Endothelial cell of umbilical vein (primary cell): Measurements from ENCODE around the gene ARHGAP9. TPM values are rescaled to one million over a fixed set of nuclear protein-coding genes. Genes with fewer than 3 reads are reported as not detected.

Experiments used
- BruUV-seq: library from RNA; stranded (reverse); fragments of 400-500 nt; replicated peaks from 2 replicates; lab custom pipeline; 2021; lab: Mats Ljungman, UMichigan
- CTCF ChIA-PET: fragments of 300-600, 350-600 bp; sonication (Branson Sonifier 250); formaldehyde crosslinking; loops from one replicate; lab custom pipeline; 2021; ENCODE audit warnings: antibody characterized with exemption, inconsistent platforms; lab: Charles Lee
- POLR2A ChIA-PET: fragments of 300-600, 350-600 bp; sonication (Branson Sonifier 250); formaldehyde crosslinking; loops from one replicate; lab custom pipeline; 2021; ENCODE audit warnings: antibody characterized with exemption, inconsistent platforms; lab: Charles Lee
- DNase-seq: peaks from one replicate; pipeline ENCODE4 v3.0.0-alpha.2; 2011; ENCODE audit warnings: low read depth, low spot score
- FAIRE-seq: peaks from 2 replicates; lab custom pipeline; 2011; peaks lifted over from hg19 to GRCh38; lab: Jason Lieb, UNC
- H2AFZ ChIP-seq: 2 replicates; pipeline ENCODE4 v1.6.0; 2012; ENCODE audit warnings: low read depth, low read length, control low read depth, inconsistent platforms
- H3K27ac ChIP-seq: 2 replicates; pipeline ENCODE4 v1.5.1; 2011; ENCODE audit warnings: low read depth, mild to moderate bottlenecking, control low read depth, low read length, moderate library complexity; ENCODE audit not compliant: insufficient read depth
- H3K27me3 ChIP-seq, 2 experiments: 2 replicates each; pipeline versions ENCODE4 v1.6.0 to v1.6.1; 2011; ENCODE audit warnings: low read length in 2 of 2, mixed read lengths in 1 of 2; ENCODE audit not compliant: control insufficient read depth in 2 of 2, insufficient read depth in 2 of 2
- H3K36me3 ChIP-seq, 2 experiments: 2 replicates in 1 of 2; 3 replicates in 1 of 2; pipeline ENCODE4 v1.5.1; 2011; ENCODE audit warnings: low read length in 2 of 2, mild to moderate bottlenecking in 1 of 2, moderate library complexity in 1 of 2; ENCODE audit not compliant: control insufficient read depth in 2 of 2, insufficient read depth in 2 of 2; ENCODE audit errors: extremely low read depth in 1 of 2
- H3K4me1 ChIP-seq: 3 replicates; pipeline ENCODE4 v1.5.1; 2011; ENCODE audit warnings: mild to moderate bottlenecking, low read length; ENCODE audit not compliant: control insufficient read depth, insufficient read depth; ENCODE audit errors: extremely low read depth
- H3K4me2 ChIP-seq: 2 replicates; pipeline ENCODE4 v1.6.1; 2011; ENCODE audit warnings: low read length, control low read depth, mixed read lengths; ENCODE audit not compliant: insufficient read depth
- H3K4me3 ChIP-seq, 3 experiments: fragments of 200-600 bp in 1 of 3; sonication (generic), shearing (Covaris generic) in 1 of 3; replicated peaks in 1 of 3; 2 replicates each; pipeline ENCODE4 v1.5.1; 2011 to 2016; ENCODE audit warnings: control low read depth in 3 of 3, low read length in 3 of 3, mild to moderate bottlenecking in 2 of 3, inconsistent platforms in 1 of 3, low read depth in 1 of 3, moderate library complexity in 1 of 3; ENCODE audit not compliant: insufficient read depth in 1 of 3
- H3K79me2 ChIP-seq: 2 replicates; pipeline ENCODE4 v1.6.0; 2012; ENCODE audit warnings: low read length, inconsistent platforms; ENCODE audit not compliant: control insufficient read depth, insufficient read depth
- H3K9ac ChIP-seq: replicated peaks from 2 replicates; pipeline ENCODE3; 2011; ENCODE audit warnings: low read length, control low read depth; ENCODE audit not compliant: insufficient read depth; ENCODE audit errors: extremely low read depth
- H3K9me1 ChIP-seq: replicated peaks from 3 replicates; pipeline ENCODE4 v1.6.0; 2011; ENCODE audit warnings: mild to moderate bottlenecking, low read length; ENCODE audit not compliant: control insufficient read depth, insufficient read depth; ENCODE audit errors: extremely low read depth
- H3K9me3 ChIP-seq: replicated peaks from 2 replicates; pipeline ENCODE4 v1.5.1; 2012; ENCODE audit warnings: low read length, inconsistent platforms; ENCODE audit not compliant: control insufficient read depth, insufficient read depth
- H4K20me1 ChIP-seq: replicated peaks from 2 replicates; pipeline ENCODE3; 2011; ENCODE audit warnings: mild to moderate bottlenecking, low read length; ENCODE audit not compliant: control insufficient read depth, insufficient read depth; ENCODE audit errors: extremely low read depth
- CTCF ChIP-seq, 2 donors: IDR thresholded peaks; 1 replicate in 1 of 2; 2 replicates in 1 of 2; pipeline ENCODE4 v1.5.1; 2011; ENCODE audit warnings: low read length in 2 of 2, mild to moderate bottlenecking in 2 of 2, moderate library complexity in 2 of 2, control low read depth in 1 of 2, inconsistent platforms in 1 of 2, low read depth in 1 of 2; ENCODE audit not compliant: insufficient read depth in 1 of 2; ENCODE audit errors: extremely low read depth in 1 of 2
- EZH2 ChIP-seq: IDR thresholded peaks from 2 replicates; pipeline ENCODE4 v1.6.1; 2012; ENCODE audit warnings: borderline replicate concordance, low read depth, mild to moderate bottlenecking, moderate library complexity, low read length, inconsistent platforms; ENCODE audit not compliant: severe bottlenecking
- FOS ChIP-seq: IDR thresholded peaks from 2 replicates; pipeline ENCODE4 v1.6.1; 2011; ENCODE audit warnings: mild to moderate bottlenecking, low read length, moderate library complexity, borderline replicate concordance; ENCODE audit not compliant: insufficient read depth
- GATA2 ChIP-seq: IDR thresholded peaks from 2 replicates; pipeline ENCODE4 v1.7.0; 2011; ENCODE audit warnings: low read depth, mild to moderate bottlenecking, moderate library complexity, mixed read lengths, low read length; ENCODE audit not compliant: insufficient read length, insufficient read depth
- JUN ChIP-seq: IDR thresholded peaks from 2 replicates; pipeline ENCODE4 v1.6.1; 2011; ENCODE audit warnings: borderline replicate concordance, low read depth; ENCODE audit not compliant: insufficient read length, insufficient read depth
- MAX ChIP-seq: IDR thresholded peaks from 2 replicates; pipeline ENCODE4 v1.6.1; 2011; ENCODE audit not compliant: insufficient read depth, insufficient read length
- MYC ChIP-seq: IDR thresholded peaks from one replicate; pipeline ENCODE4 v1.6.1; 2011; ENCODE audit warnings: mild to moderate bottlenecking, low read depth, low read length
- POLR2A ChIP-seq: IDR thresholded peaks from 2 replicates; pipeline ENCODE4 v1.6.1; 2012; ENCODE audit warnings: low read depth, mild to moderate bottlenecking, control low read depth, low read length
- POLR2AphosphoS5 ChIP-seq: IDR thresholded peaks from 2 replicates; pipeline ENCODE4 v1.6.1; 2012; ENCODE audit warnings: low read depth, mild to moderate bottlenecking, control low read depth, low read length, moderate library complexity; ENCODE audit not compliant: insufficient read depth
- dilution Hi-C: fragments of 300-500 bp; cut with MboI; formaldehyde crosslinking; loops from one replicate; pipeline ENCODE4 v1.15.0; 2019; ENCODE audit warnings: low sequenced_read_pairs; ENCODE audit not compliant: extremely low pct_ligation_motif_present
- intact Hi-C: fragments of 100-400 bp; cut with micrococcal nuclease; formaldehyde crosslinking; loops from one replicate; pipeline ENCODE4 v1.10.0; 2022
- polyA plus RNA-seq, 4 experiments: library from polyadenylated mRNA; depleted of rRNA in 3 of 4; stranded (reverse) in 3 of 4; unstranded in 1 of 4; fragments of >200 nt; gene quantifications; 2 replicates each; pipeline versions ENCODE4 v1.2.1 to v1.2.3, GENCODE V29; 2011 to 2012; ENCODE audit warnings: missing spikeins in 1 of 4
- total RNA-seq: library from RNA; stranded (reverse); gene quantifications from 2 replicates; pipeline ENCODE4 v1.2.3, GENCODE V29; 2021

ARHGAP9 gene
- total and polyA plus RNA-seq, 2 donors (not counting 3 experiments of a cell fraction or from before 2014, with no cell fraction given): 0.25 to 0.38 TPM

GRCh38 chr12:57518920-57519795, 39.5 kb upstream of the ARHGAP9 start:
- intact Hi-C loops: no loop called here
- Histone ChIP-seq H3K27me3 (no peaks in the 10 kb centered on the region), H3K36me3 (peaks cover 22 to 27% of the 10 kb centered on the region in 2 experiments), H4K20me1 (no peaks in the 10 kb centered on the region), H3K27ac (peak overlapping the region; percentile 83), H2AFZ (no peak overlapping the region), H3K79me2 (peaks cover 35% of the 10 kb centered on the region), H3K9me1 (no peaks in the 10 kb centered on the region), H3K9ac (peak overlapping the region; percentile 92), H3K9me3 (no peaks in the 10 kb centered on the region), H3K4me3 (peak overlapping the region; percentile 7 to 89 (median 67)), H3K4me1 (peaks cover 43% of the 10 kb centered on the region), H3K4me2 (peak overlapping the region; percentile 64)
- CTCF ChIA-PET: no interaction called here
- FAIRE-seq (no peak), DNase-seq (no peak)
- POLR2A ChIA-PET: interaction anchor here (1.4 to 1.5 kb wide), 2 partner anchors 15 to 24 kb away, joined by 3 read pairs; no protein-coding TSS in a partner anchor
- BruUV-seq: no TSS peak
- no peak for TF ChIP-seq MAX
- TF ChIP-seq MYC: no peak
- TF ChIP-seq POLR2AphosphoS5: no peak
- no peak for TF ChIP-seq JUN
- no peak for TF ChIP-seq GATA2
- TF ChIP-seq EZH2: no peak
- no peak for TF ChIP-seq FOS
- no peak for TF ChIP-seq POLR2A
- no peak for TF ChIP-seq CTCF (IDR thresholded peaks at IDR 0.05; ENCODE audit: extremely low read depth in 1 of 2, insufficient read depth in 1 of 2, low read depth in 1 of 2, low read length in 2 of 2)
- dilution Hi-C loops: no loop called here
